Measurements from ENCODE around the gene OSBPL2.

The OSBPL2 gene

GRCh38 chr20:62337558-62338293, 99.4 kb downstream of the OSBPL2 start:
- H3K4me1 ChIP-seq (ENCODE audit: low read depth, poor library complexity, severe bottlenecking): peaks cover 35% of the 10 kb centered on the region
- H3K79me2 ChIP-seq (ENCODE audit: insufficient read depth, low read depth): no peaks in the 10 kb centered on the region
- no peak overlapping the region for H3K4me3 ChIP-seq (IDR thresholded peaks at IDR 0.05; ENCODE audit: insufficient read depth, low read depth, low read length)
- no peak overlapping the region for H2AFZ ChIP-seq (ENCODE audit: low read depth)
- H3K27ac ChIP-seq: peak overlapping the region; percentile 82; the same call in 1 of the 2 replicates
- H3K27me3 ChIP-seq (ENCODE audit: insufficient read depth, low read depth): no peaks in the 10 kb centered on the region
- H4K20me1 ChIP-seq (ENCODE audit: insufficient read depth): no peaks in the 10 kb centered on the region
- no peaks in the 10 kb centered on the region for H3K36me3 ChIP-seq (ENCODE audit: insufficient read depth)
- peak overlapping the region; percentile 80; the same call in 1 of the 2 replicates for H3K4me2 ChIP-seq
- TF ChIP-seq, protein P1, sequence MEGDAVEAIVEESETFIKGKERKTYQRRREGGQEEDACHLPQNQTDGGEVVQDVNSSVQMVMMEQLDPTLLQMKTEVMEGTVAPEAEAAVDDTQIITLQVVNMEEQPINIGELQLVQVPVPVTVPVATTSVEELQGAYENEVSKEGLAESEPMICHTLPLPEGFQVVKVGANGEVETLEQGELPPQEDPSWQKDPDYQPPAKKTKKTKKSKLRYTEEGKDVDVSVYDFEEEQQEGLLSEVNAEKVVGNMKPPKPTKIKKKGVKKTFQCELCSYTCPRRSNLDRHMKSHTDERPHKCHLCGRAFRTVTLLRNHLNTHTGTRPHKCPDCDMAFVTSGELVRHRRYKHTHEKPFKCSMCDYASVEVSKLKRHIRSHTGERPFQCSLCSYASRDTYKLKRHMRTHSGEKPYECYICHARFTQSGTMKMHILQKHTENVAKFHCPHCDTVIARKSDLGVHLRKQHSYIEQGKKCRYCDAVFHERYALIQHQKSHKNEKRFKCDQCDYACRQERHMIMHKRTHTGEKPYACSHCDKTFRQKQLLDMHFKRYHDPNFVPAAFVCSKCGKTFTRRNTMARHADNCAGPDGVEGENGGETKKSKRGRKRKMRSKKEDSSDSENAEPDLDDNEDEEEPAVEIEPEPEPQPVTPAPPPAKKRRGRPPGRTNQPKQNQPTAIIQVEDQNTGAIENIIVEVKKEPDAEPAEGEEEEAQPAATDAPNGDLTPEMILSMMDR (conservative IDR thresholded peaks at IDR 0.05; ENCODE audit: low read depth, low read length): no peak
- H3K9ac ChIP-seq: no peak overlapping the region

DNA sequence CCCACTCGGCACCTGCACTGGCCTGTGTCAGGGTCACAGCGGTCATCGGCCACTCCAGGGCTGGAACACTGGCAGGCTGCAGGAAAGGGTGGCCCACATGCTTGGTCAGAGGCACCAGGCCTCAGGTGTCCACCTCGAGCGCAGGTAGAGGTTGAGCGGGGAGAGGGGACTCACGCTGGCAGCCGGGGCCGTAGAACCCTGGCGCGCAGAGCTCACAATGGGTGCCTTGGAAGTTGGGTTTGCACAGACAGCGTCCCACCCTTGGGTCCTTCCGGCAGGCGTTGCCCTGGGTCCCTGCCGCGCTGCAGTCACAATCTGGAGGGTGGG, 99.9 kb downstream of the OSBPL2 start:
- H3K4me2 ChIP-seq: peak overlapping the region; percentile 80; the same call in 1 of the 2 replicates
- H2AFZ ChIP-seq (ENCODE audit: low read depth): no peak overlapping the region
- TF ChIP-seq, protein P1 (conservative IDR thresholded peaks at IDR 0.05; ENCODE audit: low read depth, low read length): no peak
- H3K27me3 ChIP-seq (ENCODE audit: insufficient read depth, low read depth): no peaks in the 10 kb centered on the region
- no peaks in the 10 kb centered on the region for H3K36me3 ChIP-seq (ENCODE audit: insufficient read depth)
- H3K4me1 ChIP-seq (ENCODE audit: low read depth, poor library complexity, severe bottlenecking): peaks cover 35% of the 10 kb centered on the region
- no peak overlapping the region for H3K4me3 ChIP-seq (IDR thresholded peaks at IDR 0.05; ENCODE audit: insufficient read depth, low read depth, low read length)
- H4K20me1 ChIP-seq (ENCODE audit: insufficient read depth): no peaks in the 10 kb centered on the region
- H3K9ac ChIP-seq: no peak overlapping the region
- H3K27ac ChIP-seq: peak overlapping the region; percentile 82; the same call in 1 of the 2 replicates
- no peaks in the 10 kb centered on the region for H3K79me2 ChIP-seq (ENCODE audit: insufficient read depth, low read depth)

GRCh38 chr20:62339647-62340062, 101.3 kb downstream of the OSBPL2 start:
- no peaks in the 10 kb centered on the region for H3K36me3 ChIP-seq (ENCODE audit: insufficient read depth)
- TF ChIP-seq, protein P1 (conservative IDR thresholded peaks at IDR 0.05; ENCODE audit: low read depth, low read length): no peak
- H3K27me3 ChIP-seq (ENCODE audit: insufficient read depth, low read depth): no peaks in the 10 kb centered on the region
- peak overlapping the region; percentile 80 for H3K4me2 ChIP-seq
- H3K27ac ChIP-seq: peak overlapping the region; percentile 82
- H2AFZ ChIP-seq (ENCODE audit: low read depth): peak overlapping the region; percentile 31; the same call in 1 of the 2 replicates
- peak overlapping the region; percentile 46; the same call in 1 of the 2 replicates for H3K9ac ChIP-seq
- H3K79me2 ChIP-seq (ENCODE audit: insufficient read depth, low read depth): no peaks in the 10 kb centered on the region
- H4K20me1 ChIP-seq (ENCODE audit: insufficient read depth): no peaks in the 10 kb centered on the region
- H3K4me3 ChIP-seq (IDR thresholded peaks at IDR 0.05; ENCODE audit: insufficient read depth, low read depth, low read length): no peak overlapping the region
- H3K4me1 ChIP-seq (ENCODE audit: low read depth, poor library complexity, severe bottlenecking): peaks cover 35% of the 10 kb centered on the region

DNA sequence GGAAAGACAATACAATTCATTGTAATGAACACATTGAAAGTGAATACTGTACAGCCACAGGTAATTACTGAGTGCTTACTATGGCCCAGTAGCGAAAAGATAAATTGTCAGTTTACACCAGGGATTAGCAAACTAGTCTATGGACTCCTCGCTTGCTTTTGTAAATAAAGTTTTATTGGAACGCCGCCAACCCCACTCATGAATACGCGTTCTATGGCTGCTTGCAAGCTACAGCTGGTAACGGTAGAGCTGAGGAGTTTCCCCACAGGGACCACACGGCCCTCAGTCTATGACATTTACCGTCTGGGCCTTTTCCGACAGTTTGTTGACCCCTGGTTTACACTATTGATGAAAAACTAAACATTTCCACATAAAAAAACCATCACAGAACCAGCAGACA, 104.6 kb downstream of the OSBPL2 start:
- H4K20me1 ChIP-seq (ENCODE audit: insufficient read depth): no peaks in the 10 kb centered on the region
- H3K4me3 ChIP-seq (IDR thresholded peaks at IDR 0.05; ENCODE audit: insufficient read depth, low read depth, low read length): no peak overlapping the region
- H3K27ac ChIP-seq: no peak overlapping the region
- no peak overlapping the region for H3K9ac ChIP-seq
- no peaks in the 10 kb centered on the region for H3K79me2 ChIP-seq (ENCODE audit: insufficient read depth, low read depth)
- no peaks in the 10 kb centered on the region for H3K27me3 ChIP-seq (ENCODE audit: insufficient read depth, low read depth)
- H3K4me2 ChIP-seq: no peak overlapping the region
- TF ChIP-seq, protein P1 (conservative IDR thresholded peaks at IDR 0.05; ENCODE audit: low read depth, low read length): no peak
- H3K36me3 ChIP-seq (ENCODE audit: insufficient read depth): no peaks in the 10 kb centered on the region
- peaks cover 34% of the 10 kb centered on the region for H3K4me1 ChIP-seq (ENCODE audit: low read depth, poor library complexity, severe bottlenecking)
- H2AFZ ChIP-seq (ENCODE audit: low read depth): no peak overlapping the region
